Measurements from ENCODE around the gene DAGLA.

Gene DAGLA

DNA sequence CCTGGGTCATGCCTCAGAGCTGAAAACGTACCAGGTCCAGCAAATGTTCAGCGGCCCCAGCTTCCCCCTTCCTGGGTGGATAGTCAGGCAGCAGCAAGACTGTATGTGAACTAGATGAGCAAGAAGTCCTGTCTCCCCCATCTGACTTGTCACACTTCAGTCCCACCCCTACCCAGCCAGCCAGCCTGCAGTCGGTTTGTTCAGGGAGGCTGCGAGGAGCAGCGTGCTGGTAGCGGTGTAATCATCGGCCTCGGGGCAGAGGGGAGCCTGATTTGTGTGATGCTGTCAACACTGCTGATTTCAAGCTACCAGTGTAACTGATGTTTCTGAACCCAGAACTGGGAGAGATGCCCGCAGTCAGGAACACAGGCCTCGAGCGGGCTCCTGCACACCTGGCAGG, 102.7 kb downstream of the DAGLA start:
- Histone ChIP-seq H3K4me1 (ENCODE audit: control insufficient read depth in 1 of 2, insufficient read depth in 1 of 2, low read depth in 1 of 2, low read length in 1 of 2) (no peaks in the 10 kb centered on the region), H3K27ac (no peak overlapping the region), H3K4me3 (ENCODE audit: low read depth in 1 of 2, low read length in 1 of 2) (no peak overlapping the region), H3K36me3 (peaks cover 50% of the 10 kb centered on the region), H3K27me3 (peaks cover 8% of the 10 kb centered on the region), H3K9me3 (no peaks in the 10 kb centered on the region)
- TF ChIP-seq, protein P1, sequence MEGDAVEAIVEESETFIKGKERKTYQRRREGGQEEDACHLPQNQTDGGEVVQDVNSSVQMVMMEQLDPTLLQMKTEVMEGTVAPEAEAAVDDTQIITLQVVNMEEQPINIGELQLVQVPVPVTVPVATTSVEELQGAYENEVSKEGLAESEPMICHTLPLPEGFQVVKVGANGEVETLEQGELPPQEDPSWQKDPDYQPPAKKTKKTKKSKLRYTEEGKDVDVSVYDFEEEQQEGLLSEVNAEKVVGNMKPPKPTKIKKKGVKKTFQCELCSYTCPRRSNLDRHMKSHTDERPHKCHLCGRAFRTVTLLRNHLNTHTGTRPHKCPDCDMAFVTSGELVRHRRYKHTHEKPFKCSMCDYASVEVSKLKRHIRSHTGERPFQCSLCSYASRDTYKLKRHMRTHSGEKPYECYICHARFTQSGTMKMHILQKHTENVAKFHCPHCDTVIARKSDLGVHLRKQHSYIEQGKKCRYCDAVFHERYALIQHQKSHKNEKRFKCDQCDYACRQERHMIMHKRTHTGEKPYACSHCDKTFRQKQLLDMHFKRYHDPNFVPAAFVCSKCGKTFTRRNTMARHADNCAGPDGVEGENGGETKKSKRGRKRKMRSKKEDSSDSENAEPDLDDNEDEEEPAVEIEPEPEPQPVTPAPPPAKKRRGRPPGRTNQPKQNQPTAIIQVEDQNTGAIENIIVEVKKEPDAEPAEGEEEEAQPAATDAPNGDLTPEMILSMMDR (IDR thresholded peaks at IDR 0.05), result no peak

DNA sequence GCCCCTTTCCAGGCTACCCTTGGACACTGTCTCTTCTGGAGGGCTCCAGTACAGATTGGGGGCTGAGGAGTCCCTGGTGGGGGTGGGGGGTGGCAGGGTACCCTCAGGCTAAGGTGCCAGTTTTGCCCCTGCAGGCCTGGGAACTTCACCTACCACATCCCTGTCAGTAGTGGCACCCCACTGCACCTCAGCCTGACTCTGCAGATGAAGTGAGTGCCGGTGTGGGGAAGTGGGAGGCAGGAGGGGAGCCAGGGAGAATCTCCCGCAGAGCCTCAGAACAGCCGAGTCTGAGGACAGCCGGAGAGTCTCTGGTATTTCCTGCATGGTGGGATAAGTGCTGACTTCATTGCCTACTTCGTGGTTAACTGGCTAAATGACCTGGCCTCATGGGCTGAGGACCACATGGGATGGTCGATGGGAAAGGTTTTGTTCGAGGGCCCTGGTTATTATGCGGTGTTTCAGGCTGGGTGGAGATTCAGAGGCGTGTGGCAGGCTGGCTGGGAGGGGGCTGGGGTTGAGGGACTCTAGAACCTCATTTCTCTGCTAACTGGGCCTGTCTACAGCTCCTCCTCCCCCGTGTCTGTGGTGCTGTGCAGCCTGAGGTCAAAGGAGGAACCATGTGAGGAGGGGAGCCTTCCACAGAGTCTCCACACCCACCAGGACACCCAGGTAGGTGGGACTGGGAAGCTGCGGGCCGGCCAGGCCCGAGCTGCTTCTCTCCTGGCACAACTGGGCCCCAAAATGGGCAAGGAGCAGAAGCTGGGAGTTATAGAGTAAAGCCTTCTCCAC, 103.7 kb downstream of the DAGLA start:
- Histone ChIP-seq H3K27ac (no peak overlapping the region), H3K4me3 (ENCODE audit: low read depth in 1 of 2, low read length in 1 of 2) (no peak overlapping the region), H3K4me1 (ENCODE audit: control insufficient read depth in 1 of 2, insufficient read depth in 1 of 2, low read depth in 1 of 2, low read length in 1 of 2) (no peaks in the 10 kb centered on the region), H3K9me3 (no peaks in the 10 kb centered on the region), H3K27me3 (no peaks in the 10 kb centered on the region), H3K36me3 (peaks cover 61% of the 10 kb centered on the region)
- TF ChIP-seq, protein P1 (IDR thresholded peaks at IDR 0.05), result no peak

DNA sequence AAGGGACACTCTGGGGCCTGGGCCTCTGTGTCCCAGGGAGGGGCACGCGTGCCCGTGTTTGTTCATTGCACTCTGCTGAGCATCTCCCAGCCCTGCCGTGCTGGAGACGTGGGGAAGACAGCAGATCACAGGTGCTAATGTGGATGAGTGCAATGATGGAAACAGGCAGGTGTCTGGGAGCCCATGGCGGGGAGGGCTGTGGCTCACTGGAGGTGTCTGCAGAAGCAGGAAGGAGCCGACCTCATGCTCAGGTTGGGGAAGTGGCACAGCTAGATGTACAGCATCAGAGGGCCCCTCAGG, 104.3 kb downstream of the DAGLA start:
- H3K9me3 ChIP-seq, result no peaks in the 10 kb centered on the region
- H3K27me3 ChIP-seq, result no peaks in the 10 kb centered on the region
- no peak overlapping the region for H3K4me3 ChIP-seq (ENCODE audit: low read depth in 1 of 2, low read length in 1 of 2)
- TF ChIP-seq, protein P1 (IDR thresholded peaks at IDR 0.05), result no peak
- no peak overlapping the region for H3K27ac ChIP-seq
- no peaks in the 10 kb centered on the region for H3K4me1 ChIP-seq (ENCODE audit: control insufficient read depth in 1 of 2, insufficient read depth in 1 of 2, low read depth in 1 of 2, low read length in 1 of 2)
- peaks cover 67% of the 10 kb centered on the region for H3K36me3 ChIP-seq

DNA sequence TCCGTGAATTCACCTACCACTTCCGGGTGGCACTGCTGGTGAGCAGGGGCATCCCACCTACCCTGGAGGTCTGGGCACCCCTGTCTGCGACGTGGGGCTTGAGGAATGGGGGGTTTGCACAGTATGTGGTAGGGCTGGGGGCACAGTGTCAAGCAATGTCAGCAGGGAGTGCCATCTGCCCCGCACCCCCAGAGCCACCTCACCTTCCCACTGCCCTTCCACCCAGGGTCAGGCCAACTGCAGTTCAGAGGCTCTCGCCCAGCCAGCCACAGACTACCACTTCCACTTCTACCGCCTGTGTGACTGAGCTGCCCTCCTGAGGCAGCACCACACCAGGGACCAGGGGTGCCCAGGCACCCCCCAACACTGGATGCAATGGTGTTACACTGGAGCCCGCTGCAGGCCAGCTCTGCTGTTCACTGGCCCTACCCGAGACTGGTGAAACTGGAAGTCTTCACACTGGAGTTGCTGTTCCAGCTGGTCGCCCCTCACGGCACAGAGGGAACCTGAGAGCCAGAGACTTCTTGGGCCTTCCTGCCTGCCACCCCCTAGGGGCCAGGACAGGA, 105.7 kb downstream of the DAGLA start:
- peaks cover 76% of the 10 kb centered on the region for H3K36me3 ChIP-seq
- H3K4me3 ChIP-seq (ENCODE audit: low read depth in 1 of 2, low read length in 1 of 2), result no peak overlapping the region
- no peaks in the 10 kb centered on the region for H3K27me3 ChIP-seq
- TF ChIP-seq, protein P1 (IDR thresholded peaks at IDR 0.05), result no peak
- no peaks in the 10 kb centered on the region for H3K4me1 ChIP-seq (ENCODE audit: control insufficient read depth in 1 of 2, insufficient read depth in 1 of 2, low read depth in 1 of 2, low read length in 1 of 2)
- H3K9me3 ChIP-seq, result no peaks in the 10 kb centered on the region
- H3K27ac ChIP-seq, result no peak overlapping the region

GRCh38 chr11:61787928-61788491, 107.8 kb downstream of the DAGLA start:
- no peaks in the 10 kb centered on the region for H3K9me3 ChIP-seq
- TF ChIP-seq, protein P1 (IDR thresholded peaks at IDR 0.05), result no peak
- peaks cover 74% of the 10 kb centered on the region for H3K36me3 ChIP-seq
- no peak overlapping the region for H3K27ac ChIP-seq
- no peaks in the 10 kb centered on the region for H3K27me3 ChIP-seq
- peaks cover 7 to 9% of the 10 kb centered on the region in 2 experiments for H3K4me1 ChIP-seq (ENCODE audit: control insufficient read depth in 1 of 2, insufficient read depth in 1 of 2, low read depth in 1 of 2, low read length in 1 of 2)
- H3K4me3 ChIP-seq (ENCODE audit: low read depth in 1 of 2, low read length in 1 of 2), result no peak overlapping the region

Data from neutrophil (primary cell).